ENCODE results near the gene PLCB4. TPM values are rescaled to one million over a fixed set of nuclear protein-coding genes. Genes with fewer than 3 reads are reported as not detected.

The PLCB4 gene
- total and polyA plus RNA-seq, 2 donors (not counting 1 experiment from before 2014, with no cell fraction given) = 7.3 to 13.7 TPM

- H2AFZ ChIP-seq (ENCODE audit: low read length) = no peak overlapping the region
- no peak overlapping the region for H3K4me3 ChIP-seq (replicated peaks in 1 of 4; ENCODE audit: control extremely low read depth in 1 of 4, insufficient read depth in 1 of 4, low read depth in 3 of 4, low read length in 4 of 4)
- H3K27ac ChIP-seq (ENCODE audit: insufficient read depth, low read length) = no peak overlapping the region
- H3K79me2 ChIP-seq (ENCODE audit: control insufficient read depth, insufficient read depth, low read length) = no peaks in the 10 kb centered on the region
- peak in 1 of 2 donors; percentile 33 for DNase-seq (ENCODE audit: low read depth in 2 of 2)
- H3K36me3 ChIP-seq (ENCODE audit: control insufficient read depth, insufficient read depth, low read length) = no peaks in the 10 kb centered on the region
- H3K4me1 ChIP-seq (ENCODE audit: control insufficient read depth, extremely low read depth, insufficient read depth, low read length) = peaks cover 4% of the 10 kb centered on the region
- no peaks in the 10 kb centered on the region for H4K20me1 ChIP-seq (ENCODE audit: control insufficient read depth, extremely low read depth, insufficient read depth, low read length)
- TF ChIP-seq CTCF (conservative IDR thresholded peaks at IDR 0.05 in 1 of 2, IDR thresholded peaks at IDR 0.05 in 1 of 2; ENCODE audit: low read depth in 1 of 2, low read length in 2 of 2) = no peak
- H3K9me3 ChIP-seq (ENCODE audit: control insufficient read depth, insufficient read depth, low read depth, low read length) = no peaks in the 10 kb centered on the region
- H3K4me2 ChIP-seq (ENCODE audit: extremely low read depth, insufficient read depth, low read length) = no peak overlapping the region
- H3K27me3 ChIP-seq (ENCODE audit: control insufficient read depth, insufficient read depth, low read length) = no peaks in the 10 kb centered on the region
- H3K9ac ChIP-seq (ENCODE audit: insufficient read depth, low read length) = no peak overlapping the region
Measured at GRCh38 chr20:9388813-9389161, 319.9 kb downstream of the PLCB4 start.

GRCh38 chr20:9389346-9389745, 320.5 kb downstream of the PLCB4 start:
- H3K79me2 ChIP-seq (ENCODE audit: control insufficient read depth, insufficient read depth, low read length) = no peaks in the 10 kb centered on the region
- no peaks in the 10 kb centered on the region for H4K20me1 ChIP-seq (ENCODE audit: control insufficient read depth, extremely low read depth, insufficient read depth, low read length)
- H2AFZ ChIP-seq (ENCODE audit: low read length) = no peak overlapping the region
- H3K9ac ChIP-seq (ENCODE audit: insufficient read depth, low read length) = no peak overlapping the region
- H3K36me3 ChIP-seq (ENCODE audit: control insufficient read depth, insufficient read depth, low read length) = no peaks in the 10 kb centered on the region
- DNase-seq (ENCODE audit: low read depth in 2 of 2) = no peak
- no peaks in the 10 kb centered on the region for H3K9me3 ChIP-seq (ENCODE audit: control insufficient read depth, insufficient read depth, low read depth, low read length)
- TF ChIP-seq EZH2 (IDR thresholded peaks at IDR 0.05; ENCODE audit: low read length, missing control alignments) (no peak), CTCF (conservative IDR thresholded peaks at IDR 0.05 in 1 of 2, IDR thresholded peaks at IDR 0.05 in 1 of 2; ENCODE audit: low read depth in 1 of 2, low read length in 2 of 2) (no peak)
- no peak overlapping the region for H3K4me2 ChIP-seq (ENCODE audit: extremely low read depth, insufficient read depth, low read length)
- H3K27me3 ChIP-seq (ENCODE audit: control insufficient read depth, insufficient read depth, low read length) = no peaks in the 10 kb centered on the region
- H3K4me1 ChIP-seq (ENCODE audit: control insufficient read depth, extremely low read depth, insufficient read depth, low read length) = peaks cover 4% of the 10 kb centered on the region
- no peak overlapping the region for H3K27ac ChIP-seq (ENCODE audit: insufficient read depth, low read length)
- no peak overlapping the region for H3K4me3 ChIP-seq (replicated peaks in 1 of 4; ENCODE audit: control extremely low read depth in 1 of 4, insufficient read depth in 1 of 4, low read depth in 3 of 4, low read length in 4 of 4)

- no peaks in the 10 kb centered on the region for H3K27me3 ChIP-seq (ENCODE audit: control insufficient read depth, insufficient read depth, low read length)
- no peak overlapping the region for H3K27ac ChIP-seq (ENCODE audit: insufficient read depth, low read length)
- H3K9me3 ChIP-seq (ENCODE audit: control insufficient read depth, insufficient read depth, low read depth, low read length) = no peaks in the 10 kb centered on the region
- H2AFZ ChIP-seq (ENCODE audit: low read length) = no peak overlapping the region
- TF ChIP-seq EZH2 (IDR thresholded peaks at IDR 0.05; ENCODE audit: low read length, missing control alignments) = no peak
- no peak for TF ChIP-seq CTCF (conservative IDR thresholded peaks at IDR 0.05 in 1 of 2, IDR thresholded peaks at IDR 0.05 in 1 of 2; ENCODE audit: low read depth in 1 of 2, low read length in 2 of 2)
- peak in 1 of 2 donors; percentile 63 for DNase-seq (ENCODE audit: low read depth in 2 of 2)
- H3K9ac ChIP-seq (ENCODE audit: insufficient read depth, low read length) = no peak overlapping the region
- no peak overlapping the region for H3K4me3 ChIP-seq (replicated peaks in 1 of 4; ENCODE audit: control extremely low read depth in 1 of 4, insufficient read depth in 1 of 4, low read depth in 3 of 4, low read length in 4 of 4)
- H3K79me2 ChIP-seq (ENCODE audit: control insufficient read depth, insufficient read depth, low read length) = no peaks in the 10 kb centered on the region
- no peaks in the 10 kb centered on the region for H4K20me1 ChIP-seq (ENCODE audit: control insufficient read depth, extremely low read depth, insufficient read depth, low read length)
- H3K4me2 ChIP-seq (ENCODE audit: extremely low read depth, insufficient read depth, low read length) = no peak overlapping the region
- H3K36me3 ChIP-seq (ENCODE audit: control insufficient read depth, insufficient read depth, low read length) = no peaks in the 10 kb centered on the region
- peaks cover 4% of the 10 kb centered on the region for H3K4me1 ChIP-seq (ENCODE audit: control insufficient read depth, extremely low read depth, insufficient read depth, low read length)
Measured at GRCh38 chr20:9390441-9390840, 321.6 kb downstream of the PLCB4 start.

Measured in fibroblast of lung (primary cell).